Body of pancreas (tissue), 4 donors: ENCODE measurements around the gene PDZD2. TPM values are rescaled to one million over a fixed set of nuclear protein-coding genes. Genes with fewer than 3 reads are reported as not detected.

Experiments used
- ATAC-seq: fragments of 150-250 bp; one replicate; pipeline ENCODE4 v1.9.1; 2016
- DNase-seq, 4 donors: peaks; one replicate each; pipeline ENCODE4 v3.0.0-alpha.2; 2019
- H3K27ac ChIP-seq, 4 donors: fragments of 200-600 bp; sonication (generic); 1 replicate in 3 of 4; 2 replicates in 1 of 4; pipeline versions ENCODE4 v1.5.1 to v1.6.1; 2016 to 2019; ENCODE audit warnings: mild to moderate bottlenecking in 1 of 4, mixed read lengths in 1 of 4, moderate library complexity in 1 of 4
- H3K27me3 ChIP-seq, 2 donors: fragments of 200-600 bp; sonication (generic); one replicate each; pipeline ENCODE4 v1.6.0; 2016; ENCODE audit warnings: mild to moderate bottlenecking in 1 of 2
- H3K36me3 ChIP-seq, 2 donors: fragments of 200-600 bp; sonication (generic); replicated peaks in 1 of 2; 2 replicates each; pipeline ENCODE4 v1.5.1; 2016; ENCODE audit warnings: low read depth in 2 of 2; ENCODE audit not compliant: insufficient read depth in 1 of 2
- H3K4me1 ChIP-seq: fragments of 200-600 bp; sonication (generic); one replicate; pipeline ENCODE4 v1.6.0; 2016
- H3K4me3 ChIP-seq, 2 donors: fragments of 200-600 bp; sonication (generic); 1 replicate in 1 of 2; 2 replicates in 1 of 2; pipeline ENCODE4 v1.5.1; 2016 to 2019
- H3K9me3 ChIP-seq, 3 donors: fragments of 200-600 bp; sonication (generic); 1 replicate in 2 of 3; 2 replicates in 1 of 3; pipeline ENCODE4 v1.5.1; 2016
- POLR2A ChIP-seq, 3 donors: fragments of 450-650 bp; IDR thresholded peaks; one replicate each; pipeline ENCODE4 v1.6.1; 2016; ENCODE audit warnings: antibody characterized with exemption in 3 of 3, mild to moderate bottlenecking in 2 of 3
- WGBS, 2 donors: methylation state at CpG; one replicate each; pipeline ENCODE4 v1.1.5; 2017; 5-methylcytosine and 5-hydroxymethylcytosine counted together
- intact Hi-C: fragments of 100-400 bp; cut with DNase I; formaldehyde crosslinking; loops from one replicate; pipeline ENCODE4 v1.15.1; 2023
- total RNA-seq, 2 donors: library from RNA; depleted of rRNA; stranded (reverse); fragments of >200 nt; gene quantifications; one replicate each; pipeline ENCODE4 v1.1.0, GENCODE V29; 2016
- TF ChIP-seq, protein P1 (sequence below), 7 experiments: fragments of 450-650 bp in 4 of 7; fragments of 200-600 bp in 3 of 7; sonication (generic) in 3 of 7; IDR thresholded peaks; one replicate each; pipeline ENCODE4 v1.5.1; 2016 to 2019; ENCODE audit warnings: antibody characterized with exemption in 7 of 7

Gene PDZD2
- total RNA-seq, 2 donors from 2014 or later: 3.9 to 12.9 TPM

DNA sequence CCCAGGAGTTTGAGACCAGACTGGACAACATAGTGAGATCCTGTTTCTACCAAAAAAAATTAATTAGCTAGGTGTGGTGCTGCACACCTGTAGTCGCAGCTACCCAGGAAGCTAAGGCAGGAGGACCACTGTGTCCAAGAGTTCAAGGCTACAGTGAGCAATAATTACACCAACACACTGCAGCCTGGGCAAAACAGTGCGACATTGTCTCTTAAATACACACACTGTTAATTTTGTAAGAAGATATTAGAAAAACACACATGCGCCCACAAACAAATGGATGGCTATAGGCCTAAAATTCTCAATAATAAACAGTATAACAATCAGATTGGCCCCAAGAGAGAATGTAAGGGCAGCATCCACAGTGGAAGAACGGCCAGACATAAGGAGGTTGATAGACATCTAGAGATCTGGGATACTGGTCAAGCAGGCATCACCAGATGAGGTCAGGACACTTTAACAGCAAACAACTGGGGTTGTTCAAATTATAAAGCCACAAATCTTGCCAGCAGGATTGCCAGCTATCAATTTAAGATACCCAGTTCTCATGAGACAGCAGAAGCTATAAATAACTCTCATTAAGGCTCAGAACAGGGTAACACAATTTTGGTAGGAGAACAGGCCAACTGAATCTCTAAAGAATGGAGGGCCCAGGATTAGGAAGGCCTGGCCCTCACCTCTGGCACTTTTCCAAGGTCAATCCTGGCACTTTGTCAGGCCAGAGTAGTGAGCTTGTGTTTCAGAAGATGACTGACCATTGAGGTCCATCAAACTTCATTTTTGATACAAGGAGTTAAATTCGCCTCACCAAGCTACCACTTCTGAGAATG lies 505.7 kb downstream of the PDZD2 start:
- H3K4me3 ChIP-seq: no peak overlapping the region
- WGBS, 2 donors: 79 to 84% methylated on average over 5 of the region's 5 CpGs
- H3K27me3 ChIP-seq: no peaks in the 10 kb centered on the region
- intact Hi-C loops: no loop called here
- no peaks in the 10 kb centered on the region for H3K9me3 ChIP-seq
- no peaks in the 10 kb centered on the region for H3K36me3 ChIP-seq
- peak overlapping the region in 1 of 4 donors; percentile 1 for H3K27ac ChIP-seq
- H3K4me1 ChIP-seq: peaks cover 59% of the 10 kb centered on the region
- TF ChIP-seq, protein P1, sequence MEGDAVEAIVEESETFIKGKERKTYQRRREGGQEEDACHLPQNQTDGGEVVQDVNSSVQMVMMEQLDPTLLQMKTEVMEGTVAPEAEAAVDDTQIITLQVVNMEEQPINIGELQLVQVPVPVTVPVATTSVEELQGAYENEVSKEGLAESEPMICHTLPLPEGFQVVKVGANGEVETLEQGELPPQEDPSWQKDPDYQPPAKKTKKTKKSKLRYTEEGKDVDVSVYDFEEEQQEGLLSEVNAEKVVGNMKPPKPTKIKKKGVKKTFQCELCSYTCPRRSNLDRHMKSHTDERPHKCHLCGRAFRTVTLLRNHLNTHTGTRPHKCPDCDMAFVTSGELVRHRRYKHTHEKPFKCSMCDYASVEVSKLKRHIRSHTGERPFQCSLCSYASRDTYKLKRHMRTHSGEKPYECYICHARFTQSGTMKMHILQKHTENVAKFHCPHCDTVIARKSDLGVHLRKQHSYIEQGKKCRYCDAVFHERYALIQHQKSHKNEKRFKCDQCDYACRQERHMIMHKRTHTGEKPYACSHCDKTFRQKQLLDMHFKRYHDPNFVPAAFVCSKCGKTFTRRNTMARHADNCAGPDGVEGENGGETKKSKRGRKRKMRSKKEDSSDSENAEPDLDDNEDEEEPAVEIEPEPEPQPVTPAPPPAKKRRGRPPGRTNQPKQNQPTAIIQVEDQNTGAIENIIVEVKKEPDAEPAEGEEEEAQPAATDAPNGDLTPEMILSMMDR (IDR thresholded peaks at IDR 0.05): no peak
- TF ChIP-seq POLR2A (IDR thresholded peaks at IDR 0.05): no peak
- ATAC-seq (no peak), DNase-seq (peak in 3 of 4 donors; percentile 23 to 53 (median 43))

DNA sequence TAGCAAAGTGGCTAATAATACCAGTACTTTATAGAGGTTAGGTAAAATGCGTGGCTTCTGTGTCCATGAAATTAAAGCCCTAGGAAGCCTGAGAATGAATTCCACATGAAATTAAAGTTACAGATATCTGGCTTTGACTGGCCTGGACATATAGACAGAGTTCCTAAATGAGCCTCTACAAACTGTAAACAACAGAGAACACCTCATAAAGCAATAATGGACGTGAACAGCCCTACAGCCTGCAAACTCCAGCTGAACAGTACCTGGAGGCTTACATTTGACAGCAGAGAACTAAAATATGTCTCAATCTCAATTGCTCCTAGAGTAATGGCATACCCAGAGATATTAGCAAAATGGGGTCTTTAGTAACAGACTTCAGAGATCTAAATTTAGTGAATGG lies 506.4 kb downstream of the PDZD2 start:
- H3K4me1 ChIP-seq: peaks cover 65% of the 10 kb centered on the region
- ATAC-seq: no peak

DNA sequence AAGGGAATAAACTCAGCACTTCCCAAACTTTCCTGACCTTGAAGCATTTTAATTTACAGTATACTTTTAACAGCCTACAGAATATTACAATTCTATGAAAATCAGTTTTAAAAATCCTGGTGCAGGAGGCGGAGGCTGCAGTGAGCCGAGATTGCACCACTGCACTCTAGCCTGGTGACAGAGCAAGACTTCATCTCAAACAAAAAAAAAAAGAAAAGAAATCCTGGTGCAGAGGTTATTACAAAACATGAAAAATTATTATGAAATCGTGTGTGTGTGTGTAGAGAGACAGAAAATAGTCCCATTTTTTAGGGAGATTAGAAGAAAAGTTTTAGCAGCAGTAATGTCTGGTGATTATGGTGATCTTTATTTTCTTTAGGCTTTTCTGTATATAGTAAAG lies 508.3 kb downstream of the PDZD2 start:
- peaks cover 70% of the 10 kb centered on the region for H3K4me1 ChIP-seq
- no peak for ATAC-seq
- no peak overlapping the region for H3K4me3 ChIP-seq
- TF ChIP-seq POLR2A (IDR thresholded peaks at IDR 0.05): no peak
- no peaks in the 10 kb centered on the region for H3K36me3 ChIP-seq
- no peaks in the 10 kb centered on the region for H3K9me3 ChIP-seq
- H3K27me3 ChIP-seq: no peaks in the 10 kb centered on the region
- intact Hi-C loops: no loop called here
- no peak for DNase-seq
- WGBS, 2 donors: 47% methylated on average over 3 of the region's 3 CpGs
- no peak overlapping the region for H3K27ac ChIP-seq

More for the DNA sequence above, 506.4 kb downstream of the PDZD2 start:
- TF ChIP-seq, protein P1 (IDR thresholded peaks at IDR 0.05): no peak
- TF ChIP-seq POLR2A (IDR thresholded peaks at IDR 0.05): no peak
- H3K27me3 ChIP-seq: no peaks in the 10 kb centered on the region
- no peak for DNase-seq
- no peak overlapping the region for H3K27ac ChIP-seq
- H3K4me3 ChIP-seq: no peak overlapping the region
- 56 to 59% methylated on average over 2 of the region's 2 CpGs for WGBS, 2 donors
- intact Hi-C loops: no loop called here
- H3K36me3 ChIP-seq: no peaks in the 10 kb centered on the region
- no peaks in the 10 kb centered on the region for H3K9me3 ChIP-seq

DNA sequence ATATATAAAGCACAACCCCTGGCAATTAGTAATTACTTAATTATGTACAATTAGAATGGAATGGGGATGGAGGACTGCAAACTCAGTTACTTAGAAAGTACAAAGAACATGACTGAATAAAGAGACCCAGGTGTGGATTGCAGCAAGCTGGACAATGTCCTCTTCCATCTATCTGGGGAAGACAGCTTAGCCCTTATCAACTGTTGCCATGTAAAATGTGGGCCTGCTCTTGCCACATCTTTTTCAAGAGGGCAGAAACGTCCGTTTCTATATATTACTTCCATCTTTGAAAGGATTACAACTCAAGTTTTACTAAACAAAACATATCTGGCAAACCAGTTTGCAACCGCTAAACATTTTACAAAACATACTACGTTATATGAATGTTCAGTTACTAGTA lies 509.0 kb downstream of the PDZD2 start:
- intact Hi-C loops: no loop called here
- TF ChIP-seq, protein P1 (IDR thresholded peaks at IDR 0.05): no peak
- no peak for TF ChIP-seq POLR2A (IDR thresholded peaks at IDR 0.05)
- Histone ChIP-seq H3K36me3 (no peaks in the 10 kb centered on the region), H3K9me3 (no peaks in the 10 kb centered on the region), H3K4me1 (peaks cover 77% of the 10 kb centered on the region), H3K27me3 (no peaks in the 10 kb centered on the region), H3K27ac (no peak overlapping the region), H3K4me3 (no peak overlapping the region)
- ATAC-seq (no peak), DNase-seq (no peak)
- WGBS, 2 donors: 72 to 87% methylated on average over 4 of the region's 4 CpGs

DNA sequence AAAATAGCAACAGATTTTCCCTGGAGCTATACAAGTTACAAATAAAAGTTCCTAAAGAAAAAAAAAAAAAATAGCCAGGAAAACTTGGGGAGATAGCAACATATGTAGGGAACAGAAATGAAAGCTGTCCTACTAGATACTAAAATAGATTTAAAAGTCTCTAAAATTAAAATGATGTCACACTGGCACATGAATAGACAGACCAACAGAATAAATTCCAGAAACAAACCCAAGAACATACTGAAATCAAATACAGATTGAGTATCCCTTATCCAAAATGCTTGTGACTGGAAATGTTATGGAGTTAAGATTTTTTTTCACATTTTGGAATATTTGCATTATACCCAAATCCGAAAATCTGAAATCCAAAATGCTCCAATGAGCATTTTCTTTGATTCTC lies 511.4 kb downstream of the PDZD2 start:
- 87 to 94% methylated on average over 1 of the region's 1 CpG for WGBS, 2 donors
- no peak overlapping the region for H3K27ac ChIP-seq
- intact Hi-C loops: no loop called here
- TF ChIP-seq, protein P1 (IDR thresholded peaks at IDR 0.05): no peak
- no peak for TF ChIP-seq POLR2A (IDR thresholded peaks at IDR 0.05)
- H3K9me3 ChIP-seq: no peaks in the 10 kb centered on the region
- DNase-seq: no peak
- no peaks in the 10 kb centered on the region for H3K27me3 ChIP-seq
- no peak for ATAC-seq
- no peaks in the 10 kb centered on the region for H3K36me3 ChIP-seq
- H3K4me1 ChIP-seq: peaks cover 84% of the 10 kb centered on the region
- H3K4me3 ChIP-seq: no peak overlapping the region
